Psoas muscle (tissue), 8 donors: ENCODE data around the gene NFKBIZ. TPM values are rescaled to one million over a fixed set of nuclear protein-coding genes. Genes with fewer than 3 reads are reported as not detected.

ENCODE experiments used
- ATAC-seq, 4 donors: fragments of 200-7000 bp; cut with Tn5 transposase; one replicate each; pipeline ENCODE4 v1.9.1; 2020; ENCODE audit warnings: moderate library complexity in 3 of 4, mild to moderate bottlenecking in 2 of 4
- DNase-seq, 2 donors: peaks; one replicate each; pipeline ENCODE4 v3.0.0-alpha.2; 2020
- H3K27ac ChIP-seq: fragments of 200-600 bp; one replicate; pipeline ENCODE4 v1.8.0; 2022
- H3K27me3 ChIP-seq, 3 donors: fragments of 200-600 bp in 1 of 3; one replicate each; pipeline versions ENCODE4 v1.6.1 to v1.8.0; 2013 to 2022; ENCODE audit warnings: low read length in 2 of 3, mild to moderate bottlenecking in 2 of 3, moderate library complexity in 1 of 3; ENCODE audit not compliant: insufficient read depth in 3 of 3
- H3K36me3 ChIP-seq, 2 donors: fragments of 200-600 bp in 1 of 2; one replicate each; pipeline versions ENCODE4 v1.6.1 to v1.8.0; 2013 to 2022; ENCODE audit warnings: low read depth in 1 of 2, mild to moderate bottlenecking in 1 of 2, moderate library complexity in 1 of 2; ENCODE audit not compliant: insufficient read depth in 1 of 2
- H3K4me1 ChIP-seq: fragments of 200-600 bp; one replicate; pipeline ENCODE4 v1.8.0; 2022
- H3K4me3 ChIP-seq: fragments of 200-600 bp; one replicate; pipeline ENCODE4 v1.8.0; 2022; ENCODE audit warnings: mild to moderate bottlenecking
- H3K9me3 ChIP-seq: fragments of 200-600 bp; one replicate; pipeline ENCODE4 v1.8.0; 2022
- whole genome bisulfite sequencing, 3 donors: extraction: QIAGEN DNeasy Blood & Tissue Kit; methylation state at CpG; one replicate each; pipeline versions ENCODE4 v1.1.6 to v1.1.7; 2013; 5-methylcytosine and 5-hydroxymethylcytosine counted together
- intact Hi-C, 2 donors: fragments of 100-400 bp; cut with DNase I; formaldehyde crosslinking; loops; one replicate each; pipeline versions ENCODE4 v1.11.0 to v1.14.2; 2022
- polyA plus RNA-seq, 3 donors: library from polyadenylated mRNA; stranded (reverse); fragments of 200-250 nt; gene quantifications; one replicate each; pipeline ENCODE4 v1.2.3, GENCODE V29; 2013
- total RNA-seq, 4 donors: library from RNA; stranded (reverse); fragmentation: NEBNext Ultra II Directional in 2 of 4; extraction: Animal tissue kit (Norgen Biotek cat#: 25700) in 2 of 4; gene quantifications; one replicate each; pipeline versions ENCODE4 v1.2.1 to v1.2.4, GENCODE V29; 2021 to 2023
- TF ChIP-seq, protein P1 (sequence below): fragments of 200-600 bp; IDR thresholded peaks from one replicate; pipeline ENCODE4 v1.8.0; 2022; ENCODE audit warnings: antibody characterized with exemption
- donor health status: healthy with polysubstance abuse.
- donor health status: DM: no; HTN: no; CAD: no; lungs with moderate emphysema.
- donor health status: Bipolar disorder and iron deficiency.
- donor health status: healthy.
- donor health status: DM: yes; HTN: yes; CAD: no.
- donor health status: DM: no; HTN: no; CAD: no.
- donor health status: DM: no; HTN: no; CAD: no.
- donor health status: DM: yes; HTN: yes; CAD: no.

NFKBIZ gene
- total and polyA plus RNA-seq, 7 donors: 3.0 to 12.5 (median 8.6) TPM

DNA sequence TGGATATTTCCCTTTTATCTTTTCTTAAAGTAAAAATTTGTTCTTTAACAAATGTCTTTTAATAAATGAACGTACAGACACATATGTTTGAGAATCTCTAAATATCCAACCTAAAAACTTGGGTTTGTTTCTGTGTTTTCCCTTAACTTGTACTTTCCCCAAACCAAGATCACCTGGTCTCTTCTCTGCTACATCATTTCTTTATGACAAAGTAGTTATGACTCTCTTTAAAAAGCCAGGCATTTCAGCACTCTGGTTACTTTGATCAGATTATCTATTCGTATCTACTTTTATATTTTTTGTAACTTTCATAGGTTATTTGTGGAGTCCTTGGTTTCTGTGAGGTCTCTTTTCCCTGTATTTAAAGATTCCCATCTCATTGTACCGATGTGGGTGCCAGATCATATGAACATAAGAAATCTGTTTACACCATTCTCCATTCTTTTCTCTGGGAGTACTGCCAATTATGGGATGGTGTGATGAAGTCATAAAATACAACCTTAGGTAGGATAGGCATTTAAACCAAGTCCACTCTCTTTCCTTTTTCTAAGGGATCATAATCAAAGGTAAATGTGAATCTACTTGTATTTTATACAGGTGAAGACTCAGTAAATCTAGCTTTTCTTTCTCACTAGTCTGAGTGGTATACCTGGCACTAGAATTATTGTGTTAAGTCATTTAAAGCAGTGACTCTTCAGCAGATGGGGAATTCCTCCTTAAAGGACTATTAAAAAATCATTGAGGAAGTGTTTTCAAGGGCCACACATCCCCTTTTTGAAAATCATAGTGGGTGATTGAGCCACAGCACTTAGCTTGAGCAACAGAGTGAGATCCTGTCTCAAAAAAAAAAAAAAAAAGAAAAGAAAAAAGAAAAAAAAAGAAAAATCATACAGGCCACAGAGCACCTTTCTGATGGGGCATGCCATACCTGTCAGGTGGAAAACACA lies 12.4 kb upstream of the NFKBIZ start:
- Histone ChIP-seq H3K27ac (no peak overlapping the region), H3K27me3 (no peaks in the 10 kb centered on the region), H3K4me1 (peaks cover 11% of the 10 kb centered on the region), H3K36me3 (peaks cover 0 to 9% of the 10 kb centered on the region in 2 donors), H3K9me3 (no peaks in the 10 kb centered on the region), H3K4me3 (no peak overlapping the region)
- ATAC-seq (peak in 1 of 4 donors; percentile 60), DNase-seq (no peak)
- WGBS, 3 donors: 61 to 66% (median 63%) methylated on average over 3 of the region's 3 CpGs
- intact Hi-C loops: no loop called here
- TF ChIP-seq, protein P1, sequence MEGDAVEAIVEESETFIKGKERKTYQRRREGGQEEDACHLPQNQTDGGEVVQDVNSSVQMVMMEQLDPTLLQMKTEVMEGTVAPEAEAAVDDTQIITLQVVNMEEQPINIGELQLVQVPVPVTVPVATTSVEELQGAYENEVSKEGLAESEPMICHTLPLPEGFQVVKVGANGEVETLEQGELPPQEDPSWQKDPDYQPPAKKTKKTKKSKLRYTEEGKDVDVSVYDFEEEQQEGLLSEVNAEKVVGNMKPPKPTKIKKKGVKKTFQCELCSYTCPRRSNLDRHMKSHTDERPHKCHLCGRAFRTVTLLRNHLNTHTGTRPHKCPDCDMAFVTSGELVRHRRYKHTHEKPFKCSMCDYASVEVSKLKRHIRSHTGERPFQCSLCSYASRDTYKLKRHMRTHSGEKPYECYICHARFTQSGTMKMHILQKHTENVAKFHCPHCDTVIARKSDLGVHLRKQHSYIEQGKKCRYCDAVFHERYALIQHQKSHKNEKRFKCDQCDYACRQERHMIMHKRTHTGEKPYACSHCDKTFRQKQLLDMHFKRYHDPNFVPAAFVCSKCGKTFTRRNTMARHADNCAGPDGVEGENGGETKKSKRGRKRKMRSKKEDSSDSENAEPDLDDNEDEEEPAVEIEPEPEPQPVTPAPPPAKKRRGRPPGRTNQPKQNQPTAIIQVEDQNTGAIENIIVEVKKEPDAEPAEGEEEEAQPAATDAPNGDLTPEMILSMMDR: no peak

DNA sequence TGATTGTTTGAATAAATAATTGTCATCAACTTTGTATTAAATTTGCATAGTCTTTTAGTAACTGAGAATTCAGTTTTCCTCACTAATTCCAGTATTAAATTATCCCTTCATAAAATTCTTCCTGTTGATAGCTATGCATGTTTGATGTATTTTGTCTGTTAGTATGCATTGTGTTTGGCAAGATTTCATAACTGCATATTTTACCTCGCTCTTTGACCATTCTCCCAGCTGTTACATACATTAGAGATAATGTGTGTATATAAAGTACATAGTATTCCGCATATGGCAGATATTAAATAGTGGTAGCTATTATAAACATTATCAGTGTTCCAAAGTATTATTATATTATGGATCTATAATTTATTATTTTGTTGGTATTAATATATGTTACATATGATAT lies 10.6 kb upstream of the NFKBIZ start:
- ATAC-seq (no peak), DNase-seq (no peak)
- H3K4me3 ChIP-seq: no peak overlapping the region
- no peaks in the 10 kb centered on the region for H3K36me3 ChIP-seq
- peaks cover 11% of the 10 kb centered on the region for H3K4me1 ChIP-seq
- no peaks in the 10 kb centered on the region for H3K9me3 ChIP-seq
- H3K27me3 ChIP-seq: no peaks in the 10 kb centered on the region
- 96 to 97% (median 97%) methylated on average over 2 of the region's 2 CpGs for WGBS, 3 donors
- TF ChIP-seq, protein P1: no peak
- intact Hi-C loops: no loop called here
- no peak overlapping the region for H3K27ac ChIP-seq

DNA sequence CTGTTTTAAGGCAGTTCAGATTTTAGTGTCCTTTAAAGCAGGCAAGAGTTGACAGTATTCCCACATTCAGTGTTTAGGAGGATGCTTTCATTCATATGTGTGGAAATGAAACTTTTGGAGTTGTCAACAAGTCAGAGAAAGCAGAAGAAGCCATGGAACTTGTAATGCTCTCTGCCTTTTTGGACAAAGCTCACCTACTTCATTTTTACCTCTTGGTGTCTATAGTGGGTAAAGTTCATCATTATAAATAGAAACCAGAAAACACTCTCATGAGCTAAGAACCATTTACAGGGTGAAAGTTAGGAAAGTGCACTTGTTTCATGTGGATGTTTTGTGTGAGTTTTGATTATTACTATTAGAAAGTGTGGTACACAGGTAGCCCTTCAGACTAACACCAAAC lies 9.2 kb upstream of the NFKBIZ start:
- no peaks in the 10 kb centered on the region for H3K9me3 ChIP-seq
- DNase-seq: no peak
- intact Hi-C loops: no loop called here
- H3K27ac ChIP-seq: no peak overlapping the region
- H3K4me1 ChIP-seq: peaks cover 11% of the 10 kb centered on the region
- no peaks in the 10 kb centered on the region for H3K36me3 ChIP-seq
- TF ChIP-seq, protein P1: no peak
- H3K4me3 ChIP-seq: no peak overlapping the region
- ATAC-seq: no peak
- H3K27me3 ChIP-seq: no peaks in the 10 kb centered on the region

DNA sequence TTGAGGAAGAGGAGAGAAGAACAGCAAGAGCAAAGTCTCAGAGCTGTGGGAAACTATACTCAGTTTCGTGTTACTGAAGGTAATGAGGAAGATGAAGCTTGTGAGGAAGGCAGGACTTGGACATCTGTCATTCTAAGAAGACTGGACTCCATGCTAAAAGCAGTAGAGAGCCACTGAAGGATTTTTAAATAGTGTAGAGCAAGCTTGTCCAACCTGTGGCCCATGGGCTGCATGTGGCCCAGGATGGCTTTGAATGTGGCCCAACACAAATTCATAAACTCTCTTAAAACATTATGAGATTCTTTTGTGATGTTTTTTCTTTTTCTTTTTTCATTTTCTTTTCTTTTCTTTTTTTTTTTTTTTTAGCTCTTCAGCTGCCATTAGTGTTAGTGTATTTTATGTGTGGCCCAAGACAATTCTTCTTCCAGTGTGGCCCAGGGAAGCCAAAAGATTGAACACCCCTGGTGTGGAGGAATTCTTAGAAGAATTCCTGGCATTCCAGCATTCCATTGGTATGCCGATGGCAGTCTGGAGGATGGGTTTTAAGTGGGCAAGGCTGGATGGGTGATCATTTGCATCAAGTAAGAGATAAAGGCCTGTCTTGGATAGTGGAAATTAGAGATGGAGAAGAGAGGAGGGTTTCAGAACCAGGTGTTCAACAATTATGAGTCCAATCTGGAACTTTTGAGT lies 6.9 kb upstream of the NFKBIZ start:
- Histone ChIP-seq H3K9me3 (no peaks in the 10 kb centered on the region), H3K4me1 (no peaks in the 10 kb centered on the region), H3K27ac (no peak overlapping the region), H3K4me3 (no peak overlapping the region), H3K27me3 (no peaks in the 10 kb centered on the region), H3K36me3 (no peaks in the 10 kb centered on the region)
- TF ChIP-seq, protein P1: no peak
- intact Hi-C loops: no loop called here
- DNase-seq (no peak), ATAC-seq (no peak)
- 61 to 66% (median 65%) methylated on average over 2 of the region's 2 CpGs for WGBS, 3 donors
